Left kidney (tissue), 2 donors: ENCODE data around the gene PLIN4. TPM values are rescaled to one million over a fixed set of nuclear protein-coding genes. Genes with fewer than 3 reads are reported as not detected.
"Not testable (repeated sequence)": the region's sequence is repeated elsewhere in the genome, so short reads cannot be mapped to it uniquely, and the experiment has no call there.

Experiments used
- DNase-seq: peaks from one replicate; pipeline ENCODE4 v3.0.0-alpha.2; 2013
- polyA plus RNA-seq: library from polyadenylated mRNA; unstranded; fragments of 120-200 nt; gene quantifications from one replicate; pipeline ENCODE4 v1.2.1, GENCODE V29; 2013; ENCODE audit not compliant: insufficient read length

The PLIN4 gene
- polyA plus RNA-seq, 1 donor, result 1.3 TPM

- DNase-seq, result not testable (repeated sequence)
These were observed 9.1 kb upstream of the PLIN4 start for GRCh38 chr19:4527377-4527776.

GRCh38 chr19:4525563-4526002 is 7.3 kb upstream of the PLIN4 start:
- no peak for DNase-seq

GRCh38 chr19:4524808-4525562 is 6.7 kb upstream of the PLIN4 start:
- no peak for DNase-seq

GRCh38 chr19:4523306-4524110 is 5.2 kb upstream of the PLIN4 start:
- DNase-seq, result no peak

- DNase-seq, result no peak
These were observed 4.2 kb upstream of the PLIN4 start for GRCh38 chr19:4522291-4523002.

GRCh38 chr19:4521888-4522242 is 3.6 kb upstream of the PLIN4 start:
- DNase-seq, result no peak

GRCh38 chr19:4521170-4521887 is 3.0 kb upstream of the PLIN4 start:
- DNase-seq, result no peak

GRCh38 chr19:4519521-4520277 is 1.4 kb upstream of the PLIN4 start:
- DNase-seq, result no peak

- no peak for DNase-seq
These were observed 848 bp upstream of the PLIN4 start for GRCh38 chr19:4519172-4519496.

GRCh38 chr19:4517451-4518057 is 732 bp downstream of the PLIN4 start:
- no peak for DNase-seq

GRCh38 chr19:4516939-4517300 is 1.4 kb downstream of the PLIN4 start:
- no peak for DNase-seq

- DNase-seq, result no peak
These were observed 1.9 kb downstream of the PLIN4 start for GRCh38 chr19:4516199-4516938.

- DNase-seq, result no peak
These were observed 2.6 kb downstream of the PLIN4 start for GRCh38 chr19:4515732-4516131.

- DNase-seq, result no peak
These were observed 5.0 kb downstream of the PLIN4 start for GRCh38 chr19:4513248-4513647.

GRCh38 chr19:4512070-4512469 is 6.2 kb downstream of the PLIN4 start:
- DNase-seq, result no peak

GRCh38 chr19:4511300-4512054 is 6.8 kb downstream of the PLIN4 start:
- no peak for DNase-seq

- no peak for DNase-seq
These were observed 7.6 kb downstream of the PLIN4 start for GRCh38 chr19:4510435-4511255.

GRCh38 chr19:4508698-4509097 is 9.6 kb downstream of the PLIN4 start:
- DNase-seq, result no peak

- DNase-seq, result no peak
These were observed 10.5 kb downstream of the PLIN4 start for GRCh38 chr19:4507804-4508203.
